HepG2 (cell line): Measurements from ENCODE around the gene TLN1. TPM values are rescaled to one million over a fixed set of nuclear protein-coding genes. Genes with fewer than 3 reads are reported as not detected.
A peak's percentile ranks its signal among the peaks of the same experiment; 100 is the strongest.

ENCODE experiments used
- AGO2 ChIP-seq: fragments of 200-400 bp; formaldehyde crosslinking; optimal IDR thresholded peaks from 2 replicates; pipeline ENCODE3; 2017; ENCODE audit warnings: mild to moderate bottlenecking, low read depth, low read length, moderate library complexity
- ATF1 ChIP-seq: IDR thresholded peaks from 2 replicates; pipeline ENCODE4 v1.6.1; 2016; ENCODE audit warnings: mild to moderate bottlenecking, control low read depth
- CREM ChIP-seq, 2 experiments: sonication (generic) in 1 of 2; formaldehyde crosslinking in 1 of 2; IDR thresholded peaks; 2 replicates each; pipeline versions ENCODE4 v1.4.0 to v1.6.1; 2016 to 2020; ENCODE audit warnings: antibody characterized with exemption in 1 of 2, mild to moderate bottlenecking in 1 of 2, missing genetic modification reagents in 1 of 2
- JARID2 ChIP-seq: sonication (generic); formaldehyde crosslinking; IDR thresholded peaks from 2 replicates; pipeline ENCODE4 v1.8.1; 2023; ENCODE audit warnings: missing genetic modification reagents, inconsistent platforms; ENCODE audit not compliant: insufficient replicate concordance
- KAT2B ChIP-seq: fragments of 150-350 bp; IDR thresholded peaks from 2 replicates; pipeline ENCODE4 v1.6.1; 2014; ENCODE audit warnings: low read depth, low read length, borderline replicate concordance
- KDM3A ChIP-seq: IDR thresholded peaks from 2 replicates; pipeline ENCODE4 v1.6.1; 2018; ENCODE audit warnings: low read depth, missing compliant biosample characterization
- MTA1 ChIP-seq: sonication (generic); formaldehyde crosslinking; IDR thresholded peaks from 2 replicates; pipeline ENCODE4 v1.4.0; 2020; ENCODE audit warnings: missing genetic modification reagents, mild to moderate bottlenecking, borderline replicate concordance
- MYC ChIP-seq: sonication (generic); formaldehyde crosslinking; IDR thresholded peaks from 2 replicates; pipeline ENCODE4 v1.9.0; 2021; ENCODE audit warnings: missing genetic modification reagents, borderline replicate concordance
- NR2F2 ChIP-seq: IDR thresholded peaks from 2 replicates; pipeline ENCODE4 v1.6.1; 2012; ENCODE audit warnings: low read depth, inconsistent platforms, borderline replicate concordance
- POLR2A ChIP-seq, 2 experiments: IDR thresholded peaks; 2 replicates each; pipeline ENCODE4 v1.6.1; 2011; ENCODE audit warnings: low read depth in 2 of 2, low read length in 2 of 2, mild to moderate bottlenecking in 1 of 2, moderate library complexity in 1 of 2; ENCODE audit not compliant: insufficient read depth in 1 of 2
- POLR2AphosphoS5 ChIP-seq: IDR thresholded peaks from 2 replicates; pipeline ENCODE4 v1.6.1; 2012; ENCODE audit warnings: low read depth, low read length
- RORA ChIP-seq: sonication (generic); formaldehyde crosslinking; IDR thresholded peaks from 2 replicates; pipeline ENCODE4 v1.5.0; 2020; ENCODE audit warnings: mild to moderate bottlenecking, missing genetic modification reagents, moderate library complexity
- SATB2 ChIP-seq: sonication (generic); formaldehyde crosslinking; IDR thresholded peaks from 2 replicates; pipeline ENCODE4 v1.5.0; 2020; ENCODE audit warnings: missing genetic modification reagents
- SOX5 ChIP-seq: IDR thresholded peaks from 2 replicates; pipeline ENCODE4 v1.6.1; 2016; ENCODE audit warnings: borderline replicate concordance
- SRSF4 ChIP-seq: fragments of 200-400 bp; formaldehyde crosslinking; IDR thresholded peaks from one replicate; pipeline ENCODE4 v1.6.1; 2018; ENCODE audit warnings: mild to moderate bottlenecking, low read depth, low read length, moderate library complexity; ENCODE audit not compliant: poor library complexity, severe bottlenecking
- TCF12 ChIP-seq, 2 experiments: fragments of 450-650 bp in 1 of 2; sonication (generic) in 1 of 2; formaldehyde crosslinking in 1 of 2; IDR thresholded peaks; 2 replicates each; pipeline versions ENCODE4 v1.6.1 to v1.8.0; 2017 to 2022; ENCODE audit warnings: antibody characterized with exemption in 1 of 2, mild to moderate bottlenecking in 1 of 2, missing genetic modification reagents in 1 of 2, moderate library complexity in 1 of 2
- THYN1 ChIP-seq: sonication (generic); formaldehyde crosslinking; IDR thresholded peaks from 2 replicates; pipeline ENCODE4 v1.8.1; 2023; ENCODE audit warnings: low read depth, mild to moderate bottlenecking, moderate library complexity, missing genetic modification reagents, borderline replicate concordance
- ZBTB3 ChIP-seq: sonication (generic); formaldehyde crosslinking; IDR thresholded peaks from 2 replicates; pipeline ENCODE4 v1.4.0; 2020; ENCODE audit warnings: low read depth, mild to moderate bottlenecking, moderate library complexity, missing genetic modification reagents, borderline replicate concordance
- ZC3H4 ChIP-seq: sonication (generic); formaldehyde crosslinking; IDR thresholded peaks from 2 replicates; pipeline ENCODE4 v1.4.0; 2020; ENCODE audit warnings: missing genetic modification reagents, borderline replicate concordance
- ZMYM2 ChIP-seq: sonication (generic); formaldehyde crosslinking; IDR thresholded peaks from 2 replicates; pipeline ENCODE4 v1.8.0; 2022; ENCODE audit warnings: mild to moderate bottlenecking, missing genetic modification reagents
- ZNF331 ChIP-seq: sonication (generic); formaldehyde crosslinking; IDR thresholded peaks from 2 replicates; pipeline ENCODE4 v1.4.0; 2020; ENCODE audit warnings: missing genetic modification reagents
- ZNF33B ChIP-seq: sonication (generic); formaldehyde crosslinking; IDR thresholded peaks from 2 replicates; pipeline ENCODE4 v1.5.1; 2020; ENCODE audit warnings: mild to moderate bottlenecking, missing genetic modification reagents
- ZNF460 ChIP-seq: sonication (generic); formaldehyde crosslinking; IDR thresholded peaks from 2 replicates; pipeline ENCODE4 v1.5.1; 2020; ENCODE audit warnings: missing genetic modification reagents, mild to moderate bottlenecking, borderline replicate concordance
- ZSCAN20 ChIP-seq: sonication (generic); formaldehyde crosslinking; IDR thresholded peaks from 2 replicates; pipeline ENCODE4 v1.4.0; 2020; ENCODE audit warnings: missing genetic modification reagents, mild to moderate bottlenecking, borderline replicate concordance
- polyA plus RNA-seq, 8 experiments: library from polyadenylated mRNA; depleted of rRNA in 3 of 8; stranded (reverse) in 7 of 8; unstranded in 1 of 8; fragments of >200 nt; fragmentation: Illumina TruSeq in 4 of 8; extraction: Trizol in 4 of 8; gene quantifications; 2 replicates each; pipeline versions ENCODE4 v1.2.1 to v1.2.3, GENCODE V29; 2011 to 2016; ENCODE audit warnings: low read depth in 4 of 8, missing spikeins in 1 of 8, mixed read lengths in 1 of 8; ENCODE audit not compliant: insufficient read depth in 1 of 8
- total RNA-seq, 5 experiments: library from RNA; depleted of rRNA; stranded (reverse); fragments of >200 nt; fragmentation: Illumina TruSeq; extraction: Trizol; gene quantifications; 2 replicates each; pipeline ENCODE4 v1.2.3, GENCODE V29; 2016; ENCODE audit warnings: low read depth in 1 of 5
- TF ChIP-seq, protein P1 (sequence below): sonication (generic); formaldehyde crosslinking; IDR thresholded peaks from 2 replicates; pipeline ENCODE4 v1.4.0; 2020; ENCODE audit warnings: missing genetic modification reagents, low read depth, mild to moderate bottlenecking, borderline replicate concordance
- TF ChIP-seq, protein P2 (sequence below): IDR thresholded peaks from 2 replicates; pipeline ENCODE4 v1.6.1; 2012; ENCODE audit warnings: low read length, improper control_type of control experiment

Gene TLN1
- total and polyA plus RNA-seq, 2 of the 13 experiments (the other 11 are each of a cell fraction or from before 2014, with no cell fraction given), result 35.2 to 51.8 TPM

DNA sequence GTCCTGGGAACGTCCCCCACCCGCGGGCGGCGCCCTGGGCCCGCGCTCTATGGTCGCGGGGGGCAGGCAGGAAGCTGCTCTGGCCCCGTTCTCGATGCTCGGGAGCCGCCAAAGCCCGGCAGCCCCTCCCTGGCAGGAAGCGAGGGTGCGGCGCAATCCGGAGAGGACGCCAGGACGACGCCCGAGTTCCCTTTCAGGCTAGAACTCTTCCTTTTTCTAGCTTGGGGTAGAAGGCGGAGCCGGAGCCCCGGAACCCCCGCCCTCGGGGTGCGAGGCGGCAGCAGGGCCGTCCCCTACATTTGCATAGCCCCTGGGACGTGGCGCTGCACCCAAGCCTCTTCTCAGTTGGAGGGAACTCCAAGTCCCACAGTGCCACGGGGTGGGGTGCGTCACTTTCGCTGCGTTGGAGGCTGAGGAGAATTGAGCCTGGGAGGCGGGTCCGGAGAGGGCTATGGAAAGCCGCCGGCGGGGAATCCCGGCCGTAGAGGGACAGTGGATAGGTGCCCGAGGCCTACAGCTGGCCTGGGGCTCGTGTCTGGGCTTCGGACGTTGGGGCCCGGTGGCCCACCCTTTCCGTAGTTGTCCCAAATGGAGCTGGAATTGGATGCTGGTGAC, at the start of gene TLN1, which contains the start of gene CREB3 (continued):
- no peak for TF ChIP-seq TCF12 (IDR thresholded peaks at IDR 0.05)
- TF ChIP-seq TCF12 (CRISPR knock-in tag; IDR thresholded peaks at IDR 0.05), result 0 out of 2 replicates have a peak, but pooled peaks have one; percentile 21
- TF ChIP-seq SRSF4, result no peak
- TF ChIP-seq ZBTB3 (CRISPR knock-in tag), result no peak
- no peak for TF ChIP-seq SATB2 (CRISPR knock-in tag)
- no peak for TF ChIP-seq JARID2 (CRISPR knock-in tag)
- peak; percentile 78 for TF ChIP-seq POLR2AphosphoS5
- TF ChIP-seq ZNF33B (CRISPR knock-in tag), result 0 out of 2 replicates have a peak, but pooled peaks have one; percentile 26
- peak; percentile 67; the same call in 1 of the 2 replicates for TF ChIP-seq MTA1 (CRISPR knock-in tag)
- no peak for TF ChIP-seq ZMYM2 (CRISPR knock-in tag)
- 0 out of 2 replicates have a peak, but pooled peaks have one; percentile 34 for TF ChIP-seq ZSCAN20 (CRISPR knock-in tag)
- peak; percentile 70; the same call in 1 of the 2 replicates for TF ChIP-seq ZNF331 (CRISPR knock-in tag)
- TF ChIP-seq, protein P1, sequence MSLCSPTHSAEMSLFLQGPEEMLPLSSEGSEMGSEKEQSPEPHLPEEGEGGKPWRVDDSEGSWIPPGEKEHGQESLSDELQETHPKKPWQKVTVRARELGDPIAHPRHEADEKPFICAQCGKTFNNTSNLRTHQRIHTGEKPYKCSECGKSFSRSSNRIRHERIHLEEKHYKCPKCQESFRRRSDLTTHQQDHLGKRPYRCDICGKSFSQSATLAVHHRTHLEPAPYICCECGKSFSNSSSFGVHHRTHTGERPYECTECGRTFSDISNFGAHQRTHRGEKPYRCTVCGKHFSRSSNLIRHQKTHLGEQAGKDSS (CRISPR knock-in tag), result 0 out of 2 replicates have a peak, but pooled peaks have one; percentile 3
- no peak for TF ChIP-seq NR2F2
- no peak; the same call in 1 of the 2 replicates for TF ChIP-seq ZNF460 (CRISPR knock-in tag)
- no peak for TF ChIP-seq THYN1 (CRISPR knock-in tag)
- peak; percentile 79 for TF ChIP-seq KDM3A
- TF ChIP-seq MYC, result peak; percentile 82; the same call in 1 of the 2 replicates
- TF ChIP-seq ZC3H4 (CRISPR knock-in tag), result no peak
- TF ChIP-seq POLR2A (IDR thresholded peaks at IDR 0.05; ENCODE audit: insufficient read depth in 1 of 2, low read depth in 2 of 2, low read length in 2 of 2), result peak; percentile 72 to 76
- peak; percentile 53; the same call in 1 of the 2 replicates for TF ChIP-seq SOX5 (CRISPR knock-in tag)
- TF ChIP-seq ATF1 (CRISPR knock-in tag), result peak; percentile 91
- no peak for TF ChIP-seq RORA (CRISPR knock-in tag)
- peak; percentile 95 for TF ChIP-seq CREM (IDR thresholded peaks at IDR 0.05)
- TF ChIP-seq CREM (CRISPR knock-in tag; IDR thresholded peaks at IDR 0.05), result peak; percentile 30; the same call in 1 of the 2 replicates
- no peak for TF ChIP-seq KAT2B
- TF ChIP-seq AGO2, result peak; percentile 87
- TF ChIP-seq, protein P2, sequence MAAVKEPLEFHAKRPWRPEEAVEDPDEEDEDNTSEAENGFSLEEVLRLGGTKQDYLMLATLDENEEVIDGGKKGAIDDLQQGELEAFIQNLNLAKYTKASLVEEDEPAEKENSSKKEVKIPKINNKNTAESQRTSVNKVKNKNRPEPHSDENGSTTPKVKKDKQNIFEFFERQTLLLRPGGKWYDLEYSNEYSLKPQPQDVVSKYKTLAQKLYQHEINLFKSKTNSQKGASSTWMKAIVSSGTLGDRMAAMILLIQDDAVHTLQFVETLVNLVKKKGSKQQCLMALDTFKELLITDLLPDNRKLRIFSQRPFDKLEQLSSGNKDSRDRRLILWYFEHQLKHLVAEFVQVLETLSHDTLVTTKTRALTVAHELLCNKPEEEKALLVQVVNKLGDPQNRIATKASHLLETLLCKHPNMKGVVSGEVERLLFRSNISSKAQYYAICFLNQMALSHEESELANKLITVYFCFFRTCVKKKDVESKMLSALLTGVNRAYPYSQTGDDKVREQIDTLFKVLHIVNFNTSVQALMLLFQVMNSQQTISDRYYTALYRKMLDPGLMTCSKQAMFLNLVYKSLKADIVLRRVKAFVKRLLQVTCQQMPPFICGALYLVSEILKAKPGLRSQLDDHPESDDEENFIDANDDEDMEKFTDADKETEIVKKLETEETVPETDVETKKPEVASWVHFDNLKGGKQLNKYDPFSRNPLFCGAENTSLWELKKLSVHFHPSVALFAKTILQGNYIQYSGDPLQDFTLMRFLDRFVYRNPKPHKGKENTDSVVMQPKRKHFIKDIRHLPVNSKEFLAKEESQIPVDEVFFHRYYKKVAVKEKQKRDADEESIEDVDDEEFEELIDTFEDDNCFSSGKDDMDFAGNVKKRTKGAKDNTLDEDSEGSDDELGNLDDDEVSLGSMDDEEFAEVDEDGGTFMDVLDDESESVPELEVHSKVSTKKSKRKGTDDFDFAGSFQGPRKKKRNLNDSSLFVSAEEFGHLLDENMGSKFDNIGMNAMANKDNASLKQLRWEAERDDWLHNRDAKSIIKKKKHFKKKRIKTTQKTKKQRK, result no peak
